NCI-H1694 (cell line): ENCODE measurements around the gene MEX3C.

ENCODE experiments used
- DNase-seq: peaks from one replicate; lab custom pipeline; 2025; lab: John Stamatoyannopoulos, UW

The MEX3C gene

GRCh38 chr18:51153659-51154371 lies 43.7 kb downstream of the MEX3C start:
- no peak for DNase-seq

GRCh38 chr18:51151568-51152511 lies 45.6 kb downstream of the MEX3C start:
- no peak for DNase-seq

GRCh38 chr18:51151185-51151567 lies 46.3 kb downstream of the MEX3C start:
- no peak for DNase-seq

- DNase-seq, result no peak
Observed at GRCh38 chr18:51150113-51150700, 47.3 kb downstream of the MEX3C start.

GRCh38 chr18:51149670-51150069 lies 47.8 kb downstream of the MEX3C start:
- DNase-seq, result no peak

GRCh38 chr18:51146909-51147308 lies 50.6 kb downstream of the MEX3C start:
- DNase-seq, result no peak

GRCh38 chr18:51138936-51139335 lies 58.5 kb downstream of the MEX3C start:
- no peak for DNase-seq

- no peak for DNase-seq
Observed at GRCh38 chr18:51137891-51138290, 59.6 kb downstream of the MEX3C start.

- no peak for DNase-seq
Observed at GRCh38 chr18:51137026-51137729, 60.3 kb downstream of the MEX3C start.

- DNase-seq, result no peak
Observed at GRCh38 chr18:51135795-51136194, 61.7 kb downstream of the MEX3C start.

GRCh38 chr18:51135364-51135763 lies 62.1 kb downstream of the MEX3C start:
- no peak for DNase-seq

- DNase-seq, result no peak
Observed at GRCh38 chr18:51134721-51135120, 62.8 kb downstream of the MEX3C start.

GRCh38 chr18:51133580-51134160 lies 63.8 kb downstream of the MEX3C start:
- no peak for DNase-seq

GRCh38 chr18:51132256-51132935 lies 65.1 kb downstream of the MEX3C start:
- no peak for DNase-seq

GRCh38 chr18:51128533-51128932 lies 68.9 kb downstream of the MEX3C start:
- DNase-seq, result no peak

- DNase-seq, result no peak
Observed at GRCh38 chr18:51127664-51128063, 69.8 kb downstream of the MEX3C start.

- no peak for DNase-seq
Observed at GRCh38 chr18:51125976-51126375, 71.5 kb downstream of the MEX3C start.
